ENCODE measurements around the gene RUBCN.
"Not testable (repeated sequence)": the region's sequence is repeated elsewhere in the genome, so short reads cannot be mapped to it uniquely, and the experiment has no call there.

DNA sequence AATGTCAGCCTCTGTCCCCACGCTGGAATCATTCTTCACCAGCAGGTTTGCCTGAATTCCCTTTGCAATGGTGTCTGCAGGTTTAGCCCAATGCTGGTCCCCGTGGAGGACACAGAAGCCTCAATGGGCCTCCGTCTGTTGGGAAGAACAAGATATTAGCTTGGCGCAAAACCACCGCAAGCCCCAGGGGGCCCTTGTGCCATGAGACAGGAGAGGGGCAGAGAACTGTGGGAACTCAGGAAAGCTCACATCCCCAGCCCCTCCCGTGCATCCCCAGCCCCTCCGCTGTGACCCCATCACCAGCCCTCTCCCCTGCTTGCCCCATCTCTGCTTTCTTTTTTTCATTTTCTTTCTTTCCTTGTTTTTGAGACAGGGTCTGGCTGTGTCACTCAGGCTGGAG is 89.1 kb downstream of the RUBCN start:
- TF ChIP-seq, protein P1, sequence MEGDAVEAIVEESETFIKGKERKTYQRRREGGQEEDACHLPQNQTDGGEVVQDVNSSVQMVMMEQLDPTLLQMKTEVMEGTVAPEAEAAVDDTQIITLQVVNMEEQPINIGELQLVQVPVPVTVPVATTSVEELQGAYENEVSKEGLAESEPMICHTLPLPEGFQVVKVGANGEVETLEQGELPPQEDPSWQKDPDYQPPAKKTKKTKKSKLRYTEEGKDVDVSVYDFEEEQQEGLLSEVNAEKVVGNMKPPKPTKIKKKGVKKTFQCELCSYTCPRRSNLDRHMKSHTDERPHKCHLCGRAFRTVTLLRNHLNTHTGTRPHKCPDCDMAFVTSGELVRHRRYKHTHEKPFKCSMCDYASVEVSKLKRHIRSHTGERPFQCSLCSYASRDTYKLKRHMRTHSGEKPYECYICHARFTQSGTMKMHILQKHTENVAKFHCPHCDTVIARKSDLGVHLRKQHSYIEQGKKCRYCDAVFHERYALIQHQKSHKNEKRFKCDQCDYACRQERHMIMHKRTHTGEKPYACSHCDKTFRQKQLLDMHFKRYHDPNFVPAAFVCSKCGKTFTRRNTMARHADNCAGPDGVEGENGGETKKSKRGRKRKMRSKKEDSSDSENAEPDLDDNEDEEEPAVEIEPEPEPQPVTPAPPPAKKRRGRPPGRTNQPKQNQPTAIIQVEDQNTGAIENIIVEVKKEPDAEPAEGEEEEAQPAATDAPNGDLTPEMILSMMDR (IDR thresholded peaks at IDR 0.05): not testable (repeated sequence)
- TF ChIP-seq EZH2 (IDR thresholded peaks at IDR 0.05; ENCODE audit: borderline replicate concordance, insufficient read depth, low read depth, low read length, poor library complexity, severe bottlenecking): not testable (repeated sequence)
